ENCODE data around the gene WNT3A. TPM values are rescaled to one million over a fixed set of nuclear protein-coding genes. Genes with fewer than 3 reads are reported as not detected.

WNT3A gene
- total and polyA plus RNA-seq, 2 donors (not counting 3 experiments of a cell fraction or from before 2014, with no cell fraction given): not detected

DNA sequence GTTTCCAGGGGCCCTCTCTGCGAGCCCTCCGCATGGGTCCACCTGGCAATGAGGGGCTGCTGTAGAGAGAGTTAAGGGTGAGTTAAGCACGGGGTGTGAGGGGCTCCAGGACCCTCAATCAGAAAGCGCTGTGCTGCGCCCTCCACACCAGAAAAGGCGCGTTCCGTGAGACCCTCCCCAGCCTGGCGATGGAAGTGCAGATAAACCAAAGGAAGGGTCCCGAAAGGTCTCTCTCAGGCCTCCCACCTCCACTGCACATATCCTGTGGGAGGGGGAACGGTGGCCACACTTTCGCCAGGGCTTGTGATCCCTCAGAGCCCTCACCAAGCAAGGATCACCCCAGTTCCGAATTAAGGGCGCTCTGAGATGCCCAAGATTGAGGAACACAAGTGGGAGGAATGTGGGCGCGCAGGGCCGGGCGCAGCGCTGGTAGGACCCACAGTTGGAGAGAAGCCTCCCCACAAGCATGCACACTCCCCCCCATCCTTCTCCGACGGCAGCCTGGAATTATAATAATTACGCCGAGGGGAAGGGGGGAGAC, 1.1 kb downstream of the WNT3A start:
- no TSS peak for BruUV-seq (replicated peaks)
- intact Hi-C loops (cut with micrococcal nuclease): no loop called here
- no peak overlapping the region for H3K4me3 ChIP-seq (replicated peaks in 1 of 3; ENCODE audit: insufficient read depth in 1 of 3, low read depth in 1 of 3, low read length in 3 of 3)
- TF ChIP-seq FOS (IDR thresholded peaks at IDR 0.05; ENCODE audit: borderline replicate concordance, insufficient read depth, low read length) (no peak), GATA2 (IDR thresholded peaks at IDR 0.05; ENCODE audit: insufficient read depth, insufficient read length, low read depth, low read length) (no peak), MYC (IDR thresholded peaks at IDR 0.05; ENCODE audit: low read depth, low read length) (no peak), JUN (IDR thresholded peaks at IDR 0.05; ENCODE audit: borderline replicate concordance, insufficient read depth, insufficient read length, low read depth) (no peak), EZH2 (IDR thresholded peaks at IDR 0.05; ENCODE audit: borderline replicate concordance, low read depth, low read length, severe bottlenecking) (peak; percentile 25), POLR2AphosphoS5 (IDR thresholded peaks at IDR 0.05; ENCODE audit: insufficient read depth, low read depth, low read length) (no peak)
- H3K9ac ChIP-seq (replicated peaks; ENCODE audit: extremely low read depth, insufficient read depth, low read length): no peak overlapping the region
- H4K20me1 ChIP-seq (replicated peaks; ENCODE audit: control insufficient read depth, extremely low read depth, insufficient read depth, low read length): no peaks in the 10 kb centered on the region
- CTCF ChIA-PET: no interaction called here
- no peaks in the 10 kb centered on the region for H3K9me3 ChIP-seq (replicated peaks; ENCODE audit: control insufficient read depth, insufficient read depth, low read length)
- POLR2A ChIA-PET: no interaction called here
- dilution Hi-C loops (cut with MboI; ENCODE audit: extremely low pct_ligation_motif_present, low sequenced_read_pairs): no loop called here
- FAIRE-seq (no peak), DNase-seq (ENCODE audit: low read depth, low spot score) (no peak)
- H3K79me2 ChIP-seq (ENCODE audit: control insufficient read depth, insufficient read depth, low read length): no peaks in the 10 kb centered on the region
- no peaks in the 10 kb centered on the region for H3K4me1 ChIP-seq (ENCODE audit: control insufficient read depth, extremely low read depth, insufficient read depth, low read length)
- H2AFZ ChIP-seq (ENCODE audit: low read depth, low read length): no peak overlapping the region
- H3K27me3 ChIP-seq (ENCODE audit: control insufficient read depth in 2 of 2, insufficient read depth in 2 of 2, low read length in 2 of 2): peaks cover 55 to 58% of the 10 kb centered on the region in 2 experiments
- no peak overlapping the region for H3K4me2 ChIP-seq (ENCODE audit: insufficient read depth, low read length)
- H3K9me1 ChIP-seq (replicated peaks; ENCODE audit: control insufficient read depth, extremely low read depth, insufficient read depth, low read length): no peaks in the 10 kb centered on the region
- H3K36me3 ChIP-seq (ENCODE audit: control insufficient read depth in 2 of 2, extremely low read depth in 1 of 2, insufficient read depth in 2 of 2, low read length in 2 of 2): no peaks in the 10 kb centered on the region
- no peak overlapping the region for H3K27ac ChIP-seq (ENCODE audit: insufficient read depth, low read depth, low read length)

DNA sequence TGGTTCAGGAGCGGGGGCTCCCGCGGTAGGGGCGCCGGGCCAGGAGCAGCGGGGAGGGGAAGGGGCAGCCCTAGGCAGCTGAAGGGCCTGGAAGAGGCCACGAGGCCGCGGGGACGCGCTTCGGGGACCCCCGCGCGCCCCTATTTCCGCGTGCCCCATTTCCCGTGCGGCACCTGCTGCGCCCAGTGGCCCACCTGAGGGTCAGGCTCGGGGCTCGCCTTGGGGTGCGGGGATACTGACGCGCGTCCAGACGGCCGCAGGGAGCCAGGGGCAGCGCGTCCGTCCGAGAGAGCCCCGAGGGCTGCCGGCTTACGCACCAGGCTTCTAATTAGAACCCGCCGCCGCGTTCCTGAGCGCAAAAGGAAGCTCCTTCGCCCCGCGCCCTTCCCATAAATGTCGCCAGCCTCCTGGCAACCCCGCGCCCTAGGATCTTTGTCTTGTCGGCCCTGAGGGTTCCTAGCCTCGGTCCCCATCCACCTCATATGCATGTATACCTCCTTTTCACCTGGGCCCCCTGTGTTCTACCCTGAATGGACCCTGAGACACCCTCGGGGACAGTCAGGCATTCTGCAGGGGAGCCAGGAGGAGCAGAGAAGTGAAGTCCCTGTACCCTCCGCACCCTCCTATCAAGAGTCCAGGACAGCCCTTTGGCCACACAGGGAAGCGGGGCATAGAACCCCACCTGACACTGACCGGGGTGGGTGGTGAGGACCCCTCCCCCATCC, 1.8 kb downstream of the WNT3A start:
- DNase-seq (ENCODE audit: low read depth, low spot score): no peak
- BruUV-seq (replicated peaks): no TSS peak
- no peaks in the 10 kb centered on the region for H3K79me2 ChIP-seq (ENCODE audit: control insufficient read depth, insufficient read depth, low read length)
- no peak overlapping the region for H2AFZ ChIP-seq (ENCODE audit: low read depth, low read length)
- no peak overlapping the region for H3K9ac ChIP-seq (replicated peaks; ENCODE audit: extremely low read depth, insufficient read depth, low read length)
- H3K4me1 ChIP-seq (ENCODE audit: control insufficient read depth, extremely low read depth, insufficient read depth, low read length): no peaks in the 10 kb centered on the region
- ChIA-PET CTCF (no interaction called here), POLR2A (no interaction called here)
- H3K4me2 ChIP-seq (ENCODE audit: insufficient read depth, low read length): no peak overlapping the region
- no peaks in the 10 kb centered on the region for H4K20me1 ChIP-seq (replicated peaks; ENCODE audit: control insufficient read depth, extremely low read depth, insufficient read depth, low read length)
- H3K9me1 ChIP-seq (replicated peaks; ENCODE audit: control insufficient read depth, extremely low read depth, insufficient read depth, low read length): no peaks in the 10 kb centered on the region
- H3K36me3 ChIP-seq (ENCODE audit: control insufficient read depth in 2 of 2, extremely low read depth in 1 of 2, insufficient read depth in 2 of 2, low read length in 2 of 2): no peaks in the 10 kb centered on the region
- intact Hi-C loops (cut with micrococcal nuclease) (no loop called here), dilution Hi-C loops (cut with MboI; ENCODE audit: extremely low pct_ligation_motif_present, low sequenced_read_pairs) (no loop called here)
- FAIRE-seq: no peak
- peaks cover 55 to 58% of the 10 kb centered on the region in 2 experiments for H3K27me3 ChIP-seq (ENCODE audit: control insufficient read depth in 2 of 2, insufficient read depth in 2 of 2, low read length in 2 of 2)
- no peak overlapping the region for H3K4me3 ChIP-seq (replicated peaks in 1 of 3; ENCODE audit: insufficient read depth in 1 of 3, low read depth in 1 of 3, low read length in 3 of 3)
- H3K9me3 ChIP-seq (replicated peaks; ENCODE audit: control insufficient read depth, insufficient read depth, low read length): no peaks in the 10 kb centered on the region
- no peak for TF ChIP-seq FOS (IDR thresholded peaks at IDR 0.05; ENCODE audit: borderline replicate concordance, insufficient read depth, low read length)
- no peak for TF ChIP-seq POLR2A (IDR thresholded peaks at IDR 0.05; ENCODE audit: low read depth, low read length)
- no peak for TF ChIP-seq GATA2 (IDR thresholded peaks at IDR 0.05; ENCODE audit: insufficient read depth, insufficient read length, low read depth, low read length)
- TF ChIP-seq, protein P1, sequence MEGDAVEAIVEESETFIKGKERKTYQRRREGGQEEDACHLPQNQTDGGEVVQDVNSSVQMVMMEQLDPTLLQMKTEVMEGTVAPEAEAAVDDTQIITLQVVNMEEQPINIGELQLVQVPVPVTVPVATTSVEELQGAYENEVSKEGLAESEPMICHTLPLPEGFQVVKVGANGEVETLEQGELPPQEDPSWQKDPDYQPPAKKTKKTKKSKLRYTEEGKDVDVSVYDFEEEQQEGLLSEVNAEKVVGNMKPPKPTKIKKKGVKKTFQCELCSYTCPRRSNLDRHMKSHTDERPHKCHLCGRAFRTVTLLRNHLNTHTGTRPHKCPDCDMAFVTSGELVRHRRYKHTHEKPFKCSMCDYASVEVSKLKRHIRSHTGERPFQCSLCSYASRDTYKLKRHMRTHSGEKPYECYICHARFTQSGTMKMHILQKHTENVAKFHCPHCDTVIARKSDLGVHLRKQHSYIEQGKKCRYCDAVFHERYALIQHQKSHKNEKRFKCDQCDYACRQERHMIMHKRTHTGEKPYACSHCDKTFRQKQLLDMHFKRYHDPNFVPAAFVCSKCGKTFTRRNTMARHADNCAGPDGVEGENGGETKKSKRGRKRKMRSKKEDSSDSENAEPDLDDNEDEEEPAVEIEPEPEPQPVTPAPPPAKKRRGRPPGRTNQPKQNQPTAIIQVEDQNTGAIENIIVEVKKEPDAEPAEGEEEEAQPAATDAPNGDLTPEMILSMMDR (IDR thresholded peaks at IDR 0.05; ENCODE audit: extremely low read depth in 1 of 2, insufficient read depth in 1 of 2, low read depth in 1 of 2, low read length in 2 of 2): no peak
- no peak for TF ChIP-seq MYC (IDR thresholded peaks at IDR 0.05; ENCODE audit: low read depth, low read length)
- TF ChIP-seq POLR2AphosphoS5 (IDR thresholded peaks at IDR 0.05; ENCODE audit: insufficient read depth, low read depth, low read length): no peak
- no peak for TF ChIP-seq EZH2 (IDR thresholded peaks at IDR 0.05; ENCODE audit: borderline replicate concordance, low read depth, low read length, severe bottlenecking)
- H3K27ac ChIP-seq (ENCODE audit: insufficient read depth, low read depth, low read length): no peak overlapping the region

All from endothelial cell of umbilical vein (primary cell).